Smooth muscle cell (in vitro differentiated cells): ENCODE results near the gene STRN3. TPM values are rescaled to one million over a fixed set of nuclear protein-coding genes. Genes with fewer than 3 reads are reported as not detected.
"Not testable (repeated sequence)": the region's sequence is repeated elsewhere in the genome, so short reads cannot be mapped to it uniquely, and the experiment has no call there.

ENCODE experiments used
- DNase-seq: peaks from one replicate; lab custom pipeline; 2025; ENCODE audit not compliant: unreplicated experiment; lab: John Stamatoyannopoulos, UW
- H2AFZ ChIP-seq: fragments of 200-600 bp; sonication (generic); 2 replicates; pipeline ENCODE4 v1.6.0; 2016; ENCODE audit warnings: antibody characterized with exemption, low read depth, mild to moderate bottlenecking
- H3F3A ChIP-seq: fragments of 200-600 bp; sonication (generic); 2 replicates; pipeline ENCODE4 v1.6.0; 2017; ENCODE audit warnings: antibody characterized with exemption, low read depth
- H3K27ac ChIP-seq: fragments of 200-600 bp; sonication (generic); 2 replicates; pipeline ENCODE4 v1.5.1; 2016; ENCODE audit warnings: low read depth, mild to moderate bottlenecking
- H3K27me3 ChIP-seq: fragments of 200-600 bp; sonication (generic); 2 replicates; pipeline ENCODE4 v1.6.1; 2016; ENCODE audit warnings: low read depth, mild to moderate bottlenecking
- H3K36me3 ChIP-seq: fragments of 200-600 bp; sonication (generic); 2 replicates; pipeline ENCODE4 v1.5.1; 2016; ENCODE audit warnings: low read depth
- H3K4me1 ChIP-seq: fragments of 200-600 bp; sonication (generic); 2 replicates; pipeline ENCODE4 v1.5.1; 2016; ENCODE audit warnings: low read depth
- H3K4me2 ChIP-seq: fragments of 200-600 bp; sonication (generic); 2 replicates; pipeline ENCODE4 v1.6.0; 2016; ENCODE audit warnings: mild to moderate bottlenecking
- H3K4me3 ChIP-seq: fragments of 200-600 bp; sonication (generic); 2 replicates; pipeline ENCODE4 v1.5.1; 2016; ENCODE audit warnings: mild to moderate bottlenecking
- H3K79me2 ChIP-seq: fragments of 200-600 bp; sonication (generic); 2 replicates; pipeline ENCODE4 v1.6.0; 2016; ENCODE audit warnings: low read depth, mild to moderate bottlenecking
- H3K9ac ChIP-seq: fragments of 200-600 bp; sonication (generic); 2 replicates; pipeline ENCODE4 v1.6.0; 2016; ENCODE audit warnings: low read depth
- H3K9me3 ChIP-seq: fragments of 200-600 bp; sonication (generic); replicated peaks from 2 replicates; pipeline ENCODE4 v1.5.1; 2016; ENCODE audit warnings: low read depth
- H4K20me1 ChIP-seq: fragments of 200-600 bp; sonication (generic); 2 replicates; pipeline ENCODE4 v1.6.0; 2016; ENCODE audit warnings: low read depth
- WGBS: methylation state at CpG from one replicate; pipeline ENCODE4 v1.1.7; 2016; ENCODE audit warnings: low lambda C conversion rate; 5-methylcytosine and 5-hydroxymethylcytosine counted together
- polyA plus RNA-seq: library from polyadenylated mRNA; unstranded; fragments of >200 nt; fragmentation: Nextera tagmentation; extraction: Ambion mirVana; gene quantifications from 2 replicates; pipeline ENCODE4 v1.2.1, GENCODE V29; 2016
- total RNA-seq: library from RNA; depleted of rRNA; stranded (reverse); fragments of >200 nt; gene quantifications from 2 replicates; pipeline ENCODE4 v1.2.3, GENCODE V29; 2014
- TF ChIP-seq, protein P1 (sequence below): fragments of 200-600 bp; sonication (generic); IDR thresholded peaks from 2 replicates; pipeline ENCODE4 v1.5.1; 2017; ENCODE audit warnings: borderline replicate concordance, mild to moderate bottlenecking, antibody characterized with exemption; ENCODE audit not compliant: insufficient read depth, poor library complexity, severe bottlenecking

STRN3 gene
- total and polyA plus RNA-seq, 2 experiments from 2014 or later, result 6.8 to 43.6 TPM

GRCh38 chr14:30903285-30904124, 122.7 kb downstream of the STRN3 start:
- Histone ChIP-seq H3K36me3 (peaks cover 41% of the 10 kb centered on the region), H2AFZ (no peak overlapping the region), H3K4me1 (no peaks in the 10 kb centered on the region), H3K9me3 (no peaks in the 10 kb centered on the region), H3K27me3 (no peaks in the 10 kb centered on the region), H3K4me3 (no peak overlapping the region), H3K79me2 (peaks cover 15% of the 10 kb centered on the region), H3K9ac (no peak overlapping the region), H4K20me1 (peaks cover 44% of the 10 kb centered on the region), H3F3A (peaks cover 3% of the 10 kb centered on the region), H3K4me2 (no peak overlapping the region), H3K27ac (no peak overlapping the region)
- DNase-seq, result no peak
- 96% methylated on average over 2 of the region's 2 CpGs for WGBS
- TF ChIP-seq, protein P1, sequence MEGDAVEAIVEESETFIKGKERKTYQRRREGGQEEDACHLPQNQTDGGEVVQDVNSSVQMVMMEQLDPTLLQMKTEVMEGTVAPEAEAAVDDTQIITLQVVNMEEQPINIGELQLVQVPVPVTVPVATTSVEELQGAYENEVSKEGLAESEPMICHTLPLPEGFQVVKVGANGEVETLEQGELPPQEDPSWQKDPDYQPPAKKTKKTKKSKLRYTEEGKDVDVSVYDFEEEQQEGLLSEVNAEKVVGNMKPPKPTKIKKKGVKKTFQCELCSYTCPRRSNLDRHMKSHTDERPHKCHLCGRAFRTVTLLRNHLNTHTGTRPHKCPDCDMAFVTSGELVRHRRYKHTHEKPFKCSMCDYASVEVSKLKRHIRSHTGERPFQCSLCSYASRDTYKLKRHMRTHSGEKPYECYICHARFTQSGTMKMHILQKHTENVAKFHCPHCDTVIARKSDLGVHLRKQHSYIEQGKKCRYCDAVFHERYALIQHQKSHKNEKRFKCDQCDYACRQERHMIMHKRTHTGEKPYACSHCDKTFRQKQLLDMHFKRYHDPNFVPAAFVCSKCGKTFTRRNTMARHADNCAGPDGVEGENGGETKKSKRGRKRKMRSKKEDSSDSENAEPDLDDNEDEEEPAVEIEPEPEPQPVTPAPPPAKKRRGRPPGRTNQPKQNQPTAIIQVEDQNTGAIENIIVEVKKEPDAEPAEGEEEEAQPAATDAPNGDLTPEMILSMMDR, result no peak

DNA sequence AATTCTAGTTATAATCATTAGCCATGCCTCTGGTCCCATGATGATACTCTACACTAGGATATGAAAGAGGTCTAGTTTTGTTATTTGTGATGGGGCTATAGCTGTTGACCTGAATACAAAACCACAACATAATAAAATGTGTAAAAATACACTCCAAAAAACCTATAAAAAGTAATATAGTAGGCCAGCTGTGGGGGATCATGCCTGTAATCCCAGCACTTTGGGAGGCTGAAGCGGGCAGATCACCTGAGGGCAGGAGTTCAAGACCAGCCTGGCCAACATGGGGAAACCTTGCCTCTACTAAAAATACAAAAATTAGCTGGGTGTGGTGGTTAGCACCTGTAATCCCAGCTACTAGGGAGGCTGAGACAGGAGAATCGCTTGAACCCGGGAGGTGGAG, 129.1 kb downstream of the STRN3 start:
- not testable (repeated sequence) for H3K9me3 ChIP-seq, H3K4me1 ChIP-seq, H3F3A ChIP-seq, H3K4me2 ChIP-seq, H3K27ac ChIP-seq, H3K79me2 ChIP-seq, H3K9ac ChIP-seq, H3K27me3 ChIP-seq, H2AFZ ChIP-seq, H3K4me3 ChIP-seq, DNase-seq, H3K36me3 ChIP-seq
- peaks cover 39% of the 10 kb centered on the region for H4K20me1 ChIP-seq
- 80% methylated on average over 3 of the region's 3 CpGs for WGBS

DNA sequence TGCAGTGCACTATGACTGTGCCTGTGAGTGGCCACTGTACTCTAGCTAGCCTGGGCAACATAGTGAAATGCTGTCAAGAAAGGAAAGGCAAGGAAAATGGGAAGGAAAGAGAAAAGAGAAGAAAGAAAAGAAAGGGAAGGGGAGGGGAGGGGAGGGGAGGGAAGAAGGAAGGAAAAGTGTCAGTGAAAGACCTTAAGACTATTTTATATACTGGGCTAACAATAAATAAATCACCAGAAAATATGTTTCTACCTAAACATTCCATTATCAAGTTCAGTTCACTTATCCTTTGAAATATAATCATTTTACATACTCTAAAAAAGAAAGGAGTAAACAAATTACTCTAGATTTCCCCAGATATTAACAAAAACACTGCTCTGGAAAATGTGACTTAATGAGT, 129.7 kb downstream of the STRN3 start:
- H3K9ac ChIP-seq, result no peak overlapping the region
- TF ChIP-seq, protein P1, result no peak
- no peak overlapping the region for H2AFZ ChIP-seq
- no peaks in the 10 kb centered on the region for H3K27me3 ChIP-seq
- H3K27ac ChIP-seq, result no peak overlapping the region
- H3K79me2 ChIP-seq, result peaks cover 6% of the 10 kb centered on the region
- H3K4me2 ChIP-seq, result no peak overlapping the region
- H3K4me3 ChIP-seq, result no peak overlapping the region
- no peaks in the 10 kb centered on the region for H3K4me1 ChIP-seq
- no peak for DNase-seq
- H3K9me3 ChIP-seq, result no peaks in the 10 kb centered on the region
- peaks cover 3% of the 10 kb centered on the region for H3F3A ChIP-seq
- H4K20me1 ChIP-seq, result peaks cover 39% of the 10 kb centered on the region
- peaks cover 2% of the 10 kb centered on the region for H3K36me3 ChIP-seq

DNA sequence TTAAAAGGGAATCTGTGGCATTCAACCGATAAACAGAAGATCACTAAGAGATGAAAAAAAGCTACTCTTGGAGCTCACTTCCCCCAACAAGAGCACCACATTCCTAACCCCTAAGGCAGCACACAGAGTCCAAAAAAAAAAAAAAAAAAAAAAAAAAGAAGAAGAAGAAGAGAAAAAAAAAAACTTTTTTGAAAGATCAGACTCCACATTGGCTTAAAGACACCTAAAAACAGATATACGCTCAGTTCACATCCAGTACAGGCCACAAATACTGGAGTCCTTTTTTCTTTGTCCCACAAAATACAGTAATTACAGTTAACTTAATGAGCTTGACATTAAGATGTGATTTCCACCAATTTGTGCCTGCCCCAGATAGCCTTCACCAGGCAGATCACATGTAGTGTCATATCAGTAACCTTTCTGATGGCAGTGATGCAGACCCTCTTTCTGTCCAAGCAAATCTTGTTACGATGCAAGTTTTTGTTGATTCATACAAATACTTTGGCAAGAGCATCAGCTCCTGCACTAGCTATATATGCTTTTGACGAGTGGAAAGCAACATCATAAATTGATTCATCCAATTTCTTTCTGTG, 131.2 kb downstream of the STRN3 start:
- Histone ChIP-seq H3K9ac (no peak overlapping the region), H3K27me3 (no peaks in the 10 kb centered on the region), H3K4me2 (no peak overlapping the region), H3K9me3 (no peaks in the 10 kb centered on the region), H3K36me3 (no peaks in the 10 kb centered on the region), H2AFZ (no peak overlapping the region), H3F3A (peaks cover 3% of the 10 kb centered on the region), H3K4me3 (no peak overlapping the region), H4K20me1 (peaks cover 35% of the 10 kb centered on the region), H3K27ac (no peak overlapping the region), H3K4me1 (no peaks in the 10 kb centered on the region), H3K79me2 (peaks cover 3% of the 10 kb centered on the region)
- DNase-seq, result no peak
- TF ChIP-seq, protein P1, result no peak
- WGBS, result 92% methylated on average over 4 of the region's 4 CpGs
